Measurements from ENCODE around the gene POLR2J.

GRCh38 chr7:102459221-102459844 lies 19.4 kb downstream of the POLR2J start:
- TF ChIP-seq NFRKB (IDR thresholded peaks at IDR 0.05), result no peak
- no peak for TF ChIP-seq BHLHE40 (IDR thresholded peaks at IDR 0.05; ENCODE audit: borderline replicate concordance)
- no peak for TF ChIP-seq L3MBTL2 (conservative IDR thresholded peaks at IDR 0.05)
- TF ChIP-seq TARDBP (IDR thresholded peaks at IDR 0.05), result no peak
- TF ChIP-seq SP1 (IDR thresholded peaks at IDR 0.05), result no peak
- no peak for TF ChIP-seq CTBP1 (IDR thresholded peaks at IDR 0.05; ENCODE audit: borderline replicate concordance)
